Left lung (tissue), 10 donors: ENCODE results near the gene UNC5A. TPM values are rescaled to one million over a fixed set of nuclear protein-coding genes. Genes with fewer than 3 reads are reported as not detected.

Experiments used
- ATAC-seq: fragments of 200-7000 bp; cut with Tn5 transposase; one replicate; pipeline ENCODE4 v1.9.1; 2020; ENCODE audit warnings: moderate library complexity
- DNase-seq, 4 donors: peaks; one replicate each; pipeline ENCODE4 v3.0.0-alpha.2; 2013 to 2020
- H3K27ac ChIP-seq, 2 donors: fragments of 200-600 bp; sonication (generic) in 1 of 2; one replicate each; pipeline versions ENCODE4 v1.5.0 to v1.8.0; 2020 to 2021
- H3K27me3 ChIP-seq, 2 donors: fragments of 200-600 bp; sonication (generic) in 1 of 2; one replicate each; pipeline versions ENCODE4 v1.5.0 to v1.8.0; 2020 to 2021
- H3K36me3 ChIP-seq, 2 donors: fragments of 200-600 bp; sonication (generic) in 1 of 2; one replicate each; pipeline versions ENCODE4 v1.5.0 to v1.8.0; 2020 to 2021
- H3K4me1 ChIP-seq, 2 donors: fragments of 200-600 bp; one replicate each; pipeline ENCODE4 v1.8.0; 2021
- H3K4me3 ChIP-seq, 2 donors: fragments of 200-600 bp; sonication (generic) in 1 of 2; one replicate each; pipeline versions ENCODE4 v1.5.0 to v1.8.0; 2020 to 2021; ENCODE audit warnings: mild to moderate bottlenecking in 1 of 2
- H3K9me3 ChIP-seq, 2 donors: fragments of 200-600 bp; sonication (generic) in 1 of 2; one replicate each; pipeline versions ENCODE4 v1.5.0 to v1.8.0; 2020 to 2021
- CTCF ChIP-seq, 2 donors: fragments of 200-600 bp; sonication (generic) in 1 of 2; IDR thresholded peaks; one replicate each; pipeline versions ENCODE4 v1.5.0 to v1.8.0; 2021; ENCODE audit warnings: antibody characterized with exemption in 2 of 2
- intact Hi-C, 2 donors: fragments of 100-400 bp; cut with DNase I; formaldehyde crosslinking; loops; one replicate each; pipeline versions ENCODE4 v1.11.2 to v1.14.2; 2022
- polyA plus RNA-seq, 6 donors: library from polyadenylated mRNA; unstranded; fragments of 120-200 nt; gene quantifications; one replicate each; pipeline ENCODE4 v1.2.1, GENCODE V29; 2013; ENCODE audit not compliant: insufficient read length in 6 of 6
- total RNA-seq, 2 donors: library from RNA; stranded (reverse); fragmentation: NEBNext Ultra II Directional; extraction: Animal tissue kit (Norgen Biotek cat#: 25700); gene quantifications; one replicate each; pipeline ENCODE4 v1.2.1, GENCODE V29; 2021
- donor health status: DM: no; HTN: yes; CAD: no.
- donor health status: DM: no; HTN: no; CAD: no.

Gene UNC5A
- total and polyA plus RNA-seq, 8 donors: 0.24 to 1.6 (median 1.0) TPM; not detected in 1

- no peak for TF ChIP-seq CTCF (IDR thresholded peaks at IDR 0.05)
- no peaks in the 10 kb centered on the region for H3K36me3 ChIP-seq
- intact Hi-C loops: no loop called here
- no peak overlapping the region for H3K27ac ChIP-seq
- DNase-seq: peak in 1 of 4 donors; percentile 9
- no peak for ATAC-seq
- H3K9me3 ChIP-seq: no peaks in the 10 kb centered on the region
- H3K27me3 ChIP-seq: peaks cover 4 to 78% of the 10 kb centered on the region in 2 donors
- no peak overlapping the region for H3K4me3 ChIP-seq
- no peaks in the 10 kb centered on the region for H3K4me1 ChIP-seq
Measured at GRCh38 chr5:176776916-176777315, 33.4 kb upstream of the UNC5A start.

- ATAC-seq: no peak
- intact Hi-C loops: no loop called here
- no peak overlapping the region for H3K27ac ChIP-seq
Measured at GRCh38 chr5:176778921-176779465, 31.4 kb upstream of the UNC5A start.

GRCh38 chr5:176779537-176779936, 30.8 kb upstream of the UNC5A start:
- Histone ChIP-seq H3K27ac (no peak overlapping the region), H3K4me1 (no peaks in the 10 kb centered on the region), H3K4me3 (no peak overlapping the region), H3K9me3 (no peaks in the 10 kb centered on the region), H3K36me3 (no peaks in the 10 kb centered on the region), H3K27me3 (peaks cover 0 to 75% of the 10 kb centered on the region in 2 donors)
- no peak for ATAC-seq
- peak in 1 of 4 donors; percentile 27 for DNase-seq
- TF ChIP-seq CTCF (IDR thresholded peaks at IDR 0.05): no peak
- intact Hi-C loops: no loop called here

More at GRCh38 chr5:176778921-176779465, 31.4 kb upstream of the UNC5A start:
- Histone ChIP-seq H3K36me3 (no peaks in the 10 kb centered on the region), H3K9me3 (no peaks in the 10 kb centered on the region), H3K27me3 (peaks cover 1 to 75% of the 10 kb centered on the region in 2 donors), H3K4me1 (no peaks in the 10 kb centered on the region), H3K4me3 (no peak overlapping the region)
- peak in 1 of 4 donors; percentile 10 for DNase-seq
- TF ChIP-seq CTCF (IDR thresholded peaks at IDR 0.05): no peak

GRCh38 chr5:176780176-176781053, 29.9 kb upstream of the UNC5A start:
- Histone ChIP-seq H3K27me3 (peaks cover 0 to 75% of the 10 kb centered on the region in 2 donors), H3K27ac (no peak overlapping the region), H3K4me1 (no peaks in the 10 kb centered on the region), H3K9me3 (no peaks in the 10 kb centered on the region), H3K4me3 (no peak overlapping the region), H3K36me3 (no peaks in the 10 kb centered on the region)
- ATAC-seq (no peak), DNase-seq (peak in 1 of 4 donors; percentile 8)
- no peak for TF ChIP-seq CTCF (IDR thresholded peaks at IDR 0.05)
- intact Hi-C loops: no loop called here

- Histone ChIP-seq H3K27me3 (peaks cover 0 to 75% of the 10 kb centered on the region in 2 donors), H3K4me3 (no peak overlapping the region), H3K4me1 (no peaks in the 10 kb centered on the region), H3K27ac (no peak overlapping the region), H3K36me3 (no peaks in the 10 kb centered on the region), H3K9me3 (no peaks in the 10 kb centered on the region)
- intact Hi-C loops: no loop called here
- no peak for TF ChIP-seq CTCF (IDR thresholded peaks at IDR 0.05)
- DNase-seq (peak in 3 of 4 donors; percentile 29 to 58 (median 38)), ATAC-seq (peak; percentile 41)
Measured at GRCh38 chr5:176781054-176781375, 29.3 kb upstream of the UNC5A start.
